Neural crest cell (in vitro differentiated cells): ENCODE measurements around the gene MGMT. TPM values are rescaled to one million over a fixed set of nuclear protein-coding genes. Genes with fewer than 3 reads are reported as not detected.

Experiments used
- DNase-seq: peaks from one replicate; pipeline ENCODE4 v3.0.0; 2021; ENCODE audit warnings: low read depth, mixed read lengths, low spot score
- H3K27ac Mint-ChIP-seq: one replicate; pipeline ENCODE4 v1.8.0; 2021; ENCODE audit warnings: mild to moderate bottlenecking, mixed read lengths; ENCODE audit not compliant: unreplicated experiment
- H3K27me3 Mint-ChIP-seq: 2 replicates; pipeline ENCODE4 v1.8.0; 2021; ENCODE audit warnings: low read depth, mild to moderate bottlenecking, mixed read lengths
- H3K36me3 Mint-ChIP-seq: 2 replicates; pipeline ENCODE4 v1.8.0; 2021; ENCODE audit warnings: low read depth, mild to moderate bottlenecking, mixed read lengths
- H3K4me1 Mint-ChIP-seq: 2 replicates; pipeline ENCODE4 v1.8.0; 2021; ENCODE audit warnings: mixed read lengths
- H3K4me3 Mint-ChIP-seq: one replicate; pipeline ENCODE4 v1.8.0; 2021; ENCODE audit warnings: mild to moderate bottlenecking, mixed read lengths
- H3K9me3 Mint-ChIP-seq: 2 replicates; pipeline ENCODE4 v1.8.0; 2021; ENCODE audit warnings: mixed read lengths
- CTCF ChIP-seq: fragments of 200-600 bp; sonication (generic); conservative IDR thresholded peaks from 2 replicates; pipeline ENCODE4 v1.5.0; 2021; ENCODE audit warnings: antibody characterized with exemption, mild to moderate bottlenecking
- total RNA-seq: library from RNA; stranded (reverse); gene quantifications from 2 replicates; pipeline ENCODE4 v1.2.1, GENCODE V29; 2021

MGMT gene
- total RNA-seq, 1 donor from 2014 or later, result 15.8 TPM

GRCh38 chr10:129642427-129642826, 175.4 kb downstream of the MGMT start:
- Mint-ChIP-seq H3K27me3 (no peaks in the 10 kb centered on the region), H3K4me1 (no peaks in the 10 kb centered on the region), H3K27ac (no peak overlapping the region), H3K36me3 (no peaks in the 10 kb centered on the region), H3K9me3 (no peaks in the 10 kb centered on the region), H3K4me3 (no peak overlapping the region)
- no peak for DNase-seq
- no peak for TF ChIP-seq CTCF

- TF ChIP-seq CTCF, result no peak
Observed at GRCh38 chr10:129643266-129643665, 176.2 kb downstream of the MGMT start.

GRCh38 chr10:129645487-129645886, 178.4 kb downstream of the MGMT start:
- H3K27ac Mint-ChIP-seq, result no peak overlapping the region
- H3K4me3 Mint-ChIP-seq, result no peak overlapping the region
- no peak for TF ChIP-seq CTCF
- no peaks in the 10 kb centered on the region for H3K9me3 Mint-ChIP-seq
- no peaks in the 10 kb centered on the region for H3K27me3 Mint-ChIP-seq
- H3K36me3 Mint-ChIP-seq, result no peaks in the 10 kb centered on the region
- no peak for DNase-seq
- H3K4me1 Mint-ChIP-seq, result no peaks in the 10 kb centered on the region

More at GRCh38 chr10:129643266-129643665, 176.2 kb downstream of the MGMT start:
- H3K27ac Mint-ChIP-seq, result no peak overlapping the region
- DNase-seq, result no peak
- H3K9me3 Mint-ChIP-seq, result no peaks in the 10 kb centered on the region
- no peaks in the 10 kb centered on the region for H3K36me3 Mint-ChIP-seq
- H3K4me3 Mint-ChIP-seq, result no peak overlapping the region
- H3K27me3 Mint-ChIP-seq, result no peaks in the 10 kb centered on the region
- no peaks in the 10 kb centered on the region for H3K4me1 Mint-ChIP-seq

GRCh38 chr10:129646973-129647372, 179.9 kb downstream of the MGMT start:
- H3K27ac Mint-ChIP-seq, result no peak overlapping the region
- no peak for DNase-seq
- H3K4me3 Mint-ChIP-seq, result no peak overlapping the region

GRCh38 chr10:129647590-129647989, 180.5 kb downstream of the MGMT start:
- DNase-seq, result no peak
- Mint-ChIP-seq H3K36me3 (no peaks in the 10 kb centered on the region), H3K27ac (no peak overlapping the region), H3K4me3 (no peak overlapping the region), H3K4me1 (no peaks in the 10 kb centered on the region), H3K9me3 (no peaks in the 10 kb centered on the region), H3K27me3 (no peaks in the 10 kb centered on the region)
- no peak for TF ChIP-seq CTCF

More at GRCh38 chr10:129646973-129647372, 179.9 kb downstream of the MGMT start:
- Mint-ChIP-seq H3K36me3 (no peaks in the 10 kb centered on the region), H3K27me3 (no peaks in the 10 kb centered on the region), H3K4me1 (no peaks in the 10 kb centered on the region), H3K9me3 (no peaks in the 10 kb centered on the region)
- no peak for TF ChIP-seq CTCF

GRCh38 chr10:129648856-129649255, 181.8 kb downstream of the MGMT start:
- Mint-ChIP-seq H3K27me3 (no peaks in the 10 kb centered on the region), H3K9me3 (no peaks in the 10 kb centered on the region), H3K4me3 (no peak overlapping the region), H3K4me1 (no peaks in the 10 kb centered on the region), H3K27ac (no peak overlapping the region), H3K36me3 (no peaks in the 10 kb centered on the region)
- no peak for DNase-seq
- TF ChIP-seq CTCF, result no peak
